Stimulated activated CD8-positive, alpha-beta memory T cell treated with anti-CD3 and anti-CD28 coated beads, Interleukin-15, amount 100 ng/mL, for 1 hour (primary cell): Measurements from ENCODE around the gene IL2RG.

Experiments
- DNase-seq: peaks from one replicate; pipeline ENCODE4 v3.0.0-alpha.2; 2020; ENCODE audit warnings: low read depth

Gene IL2RG

GRCh38 chrX:71068044-71068918, 43.1 kb downstream of the IL2RG start, which contains the start of gene SNX12:
SNX12 (minus strand) TSS chrX:71068334; CDS start chrX:71068306, 28 bp downstream.
- peak; percentile 63 for DNase-seq

GRCh38 chrX:71067712-71068043, 43.7 kb downstream of the IL2RG start:
- DNase-seq, result no peak

DNA sequence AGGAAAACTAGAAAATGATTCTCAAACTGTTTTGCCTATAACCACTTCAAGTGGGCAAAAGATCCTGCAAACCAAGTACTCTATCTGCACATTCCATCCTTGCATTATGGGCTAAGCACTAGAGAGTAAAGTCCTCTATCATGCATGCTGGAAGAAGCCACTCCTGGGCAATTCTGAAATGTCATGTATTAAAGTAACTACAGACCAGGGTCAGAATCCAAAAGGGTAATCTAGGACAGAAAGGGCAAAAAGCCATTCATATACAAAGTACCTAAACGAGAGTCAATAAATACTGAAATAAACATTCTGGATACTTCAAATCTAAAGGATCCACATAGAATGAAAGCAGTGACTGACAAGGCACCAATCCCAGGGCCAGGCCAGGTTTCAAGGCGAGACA, 44.3 kb downstream of the IL2RG start:
- DNase-seq, result no peak

- DNase-seq, result no peak
Measured at GRCh38 chrX:71060127-71060526, 51.2 kb downstream of the IL2RG start.

DNA sequence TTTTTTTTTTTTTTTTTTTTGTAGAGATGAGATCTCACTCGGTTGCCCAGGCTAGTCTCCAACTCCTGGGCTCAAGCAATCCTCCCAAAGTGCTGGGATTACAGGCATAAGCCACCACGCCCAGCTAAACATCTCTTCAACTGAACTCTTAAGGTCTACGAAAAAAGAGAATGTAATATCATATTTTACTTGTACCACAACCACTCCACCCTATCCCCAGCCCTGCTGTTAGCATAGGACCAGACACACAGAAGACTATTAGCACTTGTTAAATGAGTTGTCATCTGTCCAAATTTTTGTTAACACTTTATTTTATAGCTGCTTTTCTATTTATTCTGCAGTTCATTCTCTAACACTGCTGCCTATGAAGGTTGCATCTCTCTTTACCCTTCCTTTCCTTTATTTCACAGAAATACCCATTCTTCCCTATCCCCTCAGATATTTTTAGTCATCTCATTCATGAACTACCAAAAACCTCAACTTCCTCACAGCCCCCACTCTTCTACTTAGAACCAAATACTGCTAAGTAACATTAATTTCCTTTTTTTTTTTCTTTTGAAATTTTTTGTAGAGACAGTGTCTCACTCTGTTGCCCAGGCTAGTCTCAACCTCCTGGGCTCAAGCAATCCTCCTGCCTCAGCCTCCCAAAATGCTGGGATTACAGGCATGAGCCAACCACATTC, 53.4 kb downstream of the IL2RG start:
- no peak for DNase-seq
